Subcutaneous adipose tissue (tissue), 4 donors: Measurements from ENCODE around the gene RNF14. TPM values are rescaled to one million over a fixed set of nuclear protein-coding genes. Genes with fewer than 3 reads are reported as not detected.

ENCODE experiments used
- CTCF ChIP-seq: fragments of 450-650 bp; IDR thresholded peaks from one replicate; pipeline ENCODE4 v1.5.1; 2016; ENCODE audit warnings: low read depth, mild to moderate bottlenecking, control low read depth, antibody characterized with exemption, moderate library complexity
- total RNA-seq, 4 donors: library from RNA; depleted of rRNA; stranded (reverse); fragments of >200 nt; gene quantifications; one replicate each; pipeline ENCODE4 v1.1.0, GENCODE V29; 2016

Gene RNF14
- total RNA-seq, 4 donors from 2014 or later = 28.1 to 111 (median 63.3) TPM

GRCh38 chr5:142003266-142003800, 34.4 kb downstream of the RNF14 start:
- no peak for TF ChIP-seq CTCF

GRCh38 chr5:142006363-142007236, 37.7 kb downstream of the RNF14 start:
- TF ChIP-seq CTCF = no peak

GRCh38 chr5:142007237-142007544, 38.3 kb downstream of the RNF14 start:
- no peak for TF ChIP-seq CTCF

GRCh38 chr5:142008813-142009212, 39.9 kb downstream of the RNF14 start:
- no peak for TF ChIP-seq CTCF

GRCh38 chr5:142009886-142010285, 41.0 kb downstream of the RNF14 start:
- TF ChIP-seq CTCF = no peak

GRCh38 chr5:142011572-142012185, 42.8 kb downstream of the RNF14 start:
- no peak for TF ChIP-seq CTCF

- no peak for TF ChIP-seq CTCF
Observed at GRCh38 chr5:142012186-142012785, 43.4 kb downstream of the RNF14 start.
